Vagina (tissue), 2 donors: Measurements from ENCODE around the gene KAZN. TPM values are rescaled to one million over a fixed set of nuclear protein-coding genes. Genes with fewer than 3 reads are reported as not detected.
A peak's percentile ranks its signal among the peaks of the same experiment; 100 is the strongest.

Source experiments
- DNase-seq, 2 donors: peaks; one replicate each; pipeline ENCODE4 v3.0.0-alpha.2; 2017; ENCODE audit errors: extremely low spot score in 2 of 2
- H3K27ac ChIP-seq: fragments of 200-600 bp; sonication (generic); one replicate; pipeline ENCODE4 v1.5.1; 2019
- H3K27me3 ChIP-seq: fragments of 200-600 bp; sonication (generic); one replicate; pipeline ENCODE4 v1.5.1; 2019
- H3K36me3 ChIP-seq, 2 donors: fragments of 200-600 bp; sonication (generic); one replicate each; pipeline ENCODE4 v1.5.1; 2017 to 2019
- H3K4me1 ChIP-seq: fragments of 200-600 bp; sonication (generic); one replicate; pipeline ENCODE4 v1.5.1; 2019
- H3K4me3 ChIP-seq, 2 donors: fragments of 200-600 bp; sonication (generic); 1 replicate in 1 of 2; 2 replicates in 1 of 2; pipeline ENCODE4 v1.5.1; 2016 to 2019
- H3K9me3 ChIP-seq: fragments of 200-600 bp; sonication (generic); one replicate; pipeline ENCODE4 v1.5.1; 2019
- CTCF ChIP-seq, 3 experiments: fragments of 450-650 bp in 2 of 3; fragments of 200-600 bp in 1 of 3; sonication (generic) in 1 of 3; IDR thresholded peaks; one replicate each; pipeline ENCODE4 v1.5.1; 2017 to 2019; ENCODE audit warnings: antibody characterized with exemption in 3 of 3, mild to moderate bottlenecking in 2 of 3, moderate library complexity in 2 of 3
- POLR2A ChIP-seq, 2 donors: fragments of 450-650 bp; IDR thresholded peaks; one replicate each; pipeline ENCODE4 v1.6.1; 2017; ENCODE audit warnings: antibody characterized with exemption in 2 of 2, mild to moderate bottlenecking in 2 of 2, moderate library complexity in 2 of 2
- POLR2AphosphoS5 ChIP-seq, 2 donors: sonication (generic); formaldehyde crosslinking; IDR thresholded peaks; one replicate each; pipeline ENCODE4 v1.9.0; 2017; ENCODE audit warnings: antibody characterized with exemption in 2 of 2, mild to moderate bottlenecking in 2 of 2, low read depth in 1 of 2; ENCODE audit not compliant: insufficient read depth in 1 of 2
- intact Hi-C: fragments of 100-400 bp; cut with DNase I; formaldehyde crosslinking; loops from one replicate; pipeline ENCODE4 v1.15.1; 2023
- total RNA-seq: library from RNA; depleted of rRNA; stranded (reverse); fragments of >200 nt; gene quantifications from one replicate; pipeline ENCODE4 v1.2.3, GENCODE V29; 2016

KAZN gene
- total RNA-seq, 1 donor from 2014 or later, result 29.5 TPM

DNA sequence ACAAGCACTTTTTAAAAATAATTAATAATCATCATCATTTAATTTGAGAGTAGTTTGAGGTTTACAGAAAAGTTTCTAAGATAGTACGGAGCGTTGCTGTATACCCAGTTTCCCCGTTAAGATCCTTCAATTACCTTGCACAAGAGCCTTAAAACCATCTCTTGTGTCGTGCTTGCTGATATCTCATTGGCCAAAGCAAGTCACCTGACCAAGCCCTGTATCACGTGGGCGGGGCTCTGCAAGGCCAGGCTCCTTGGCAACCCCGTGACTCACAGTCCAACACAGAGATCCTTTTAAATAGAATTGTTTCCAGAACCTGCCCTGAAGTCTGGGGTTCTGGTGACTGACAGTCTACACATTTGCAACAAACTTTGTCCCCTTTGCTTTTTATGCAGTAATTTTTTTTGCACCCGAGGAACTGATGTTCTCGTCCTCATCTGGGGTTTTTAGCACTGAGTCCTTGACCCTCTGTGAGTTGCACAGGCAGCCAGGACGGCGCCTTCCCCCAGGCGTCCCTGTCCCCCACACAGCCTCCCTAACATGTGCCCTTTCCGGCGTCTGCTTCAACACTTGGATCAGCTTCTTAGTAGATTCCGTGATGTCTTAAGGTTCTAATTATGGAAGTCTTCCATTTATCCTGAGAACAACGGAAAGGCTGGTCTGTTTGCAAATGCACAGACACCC lies 371.8 kb downstream of the KAZN start:
- no peak overlapping the region for H3K4me3 ChIP-seq
- no peaks in the 10 kb centered on the region for H3K36me3 ChIP-seq
- no peaks in the 10 kb centered on the region for H3K27me3 ChIP-seq
- TF ChIP-seq POLR2A (IDR thresholded peaks at IDR 0.05), result no peak
- TF ChIP-seq POLR2AphosphoS5 (IDR thresholded peaks at IDR 0.05; ENCODE audit: insufficient read depth in 1 of 2, low read depth in 1 of 2), result no peak
- no peak for TF ChIP-seq CTCF (IDR thresholded peaks at IDR 0.05)
- peak overlapping the region; percentile 89 for H3K27ac ChIP-seq
- intact Hi-C loops, result no loop called here
- H3K9me3 ChIP-seq, result no peaks in the 10 kb centered on the region
- DNase-seq, result no peak
- peaks cover 38% of the 10 kb centered on the region for H3K4me1 ChIP-seq

GRCh38 chr1:14970799-14971141 lies 372.3 kb downstream of the KAZN start:
- H3K4me3 ChIP-seq, result no peak overlapping the region
- H3K9me3 ChIP-seq, result no peaks in the 10 kb centered on the region
- H3K27ac ChIP-seq, result peak overlapping the region; percentile 89
- no peaks in the 10 kb centered on the region for H3K27me3 ChIP-seq
- intact Hi-C loops, result no loop called here
- peaks cover 38% of the 10 kb centered on the region for H3K4me1 ChIP-seq
- no peak for DNase-seq
- TF ChIP-seq POLR2A (IDR thresholded peaks at IDR 0.05), result no peak
- no peak for TF ChIP-seq CTCF (IDR thresholded peaks at IDR 0.05)
- TF ChIP-seq POLR2AphosphoS5 (IDR thresholded peaks at IDR 0.05; ENCODE audit: insufficient read depth in 1 of 2, low read depth in 1 of 2), result no peak
- H3K36me3 ChIP-seq, result no peaks in the 10 kb centered on the region

GRCh38 chr1:14971221-14971620 lies 372.7 kb downstream of the KAZN start:
- Histone ChIP-seq H3K4me3 (peak overlapping the region in 1 of 2 donors; percentile 7), H3K27me3 (no peaks in the 10 kb centered on the region), H3K9me3 (no peaks in the 10 kb centered on the region), H3K27ac (peak overlapping the region; percentile 89), H3K36me3 (no peaks in the 10 kb centered on the region), H3K4me1 (peaks cover 38% of the 10 kb centered on the region)
- no peak for DNase-seq
- intact Hi-C loops, result no loop called here
- no peak for TF ChIP-seq CTCF (IDR thresholded peaks at IDR 0.05)
- TF ChIP-seq POLR2AphosphoS5 (IDR thresholded peaks at IDR 0.05; ENCODE audit: insufficient read depth in 1 of 2, low read depth in 1 of 2), result no peak
- TF ChIP-seq POLR2A (IDR thresholded peaks at IDR 0.05), result no peak

DNA sequence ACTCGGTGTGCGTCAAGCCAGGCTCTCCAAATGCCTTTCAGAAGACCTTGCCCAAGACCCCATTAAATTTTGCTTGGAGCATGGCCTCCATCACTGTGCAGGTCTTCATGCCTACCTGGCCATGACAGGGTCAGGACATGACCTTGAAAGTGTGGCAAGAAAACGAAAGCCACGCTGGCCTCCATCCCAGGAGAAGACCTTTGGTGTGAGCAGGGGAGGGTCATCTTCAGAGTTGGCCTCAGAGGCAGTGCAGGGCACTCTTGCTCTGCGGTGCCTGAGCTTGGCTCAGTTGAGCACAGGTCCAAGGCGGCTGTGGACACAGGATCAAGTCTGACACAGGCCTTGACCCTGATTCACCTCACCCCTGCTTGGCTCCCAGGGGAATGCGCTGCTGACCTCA lies 373.6 kb downstream of the KAZN start:
- Histone ChIP-seq H3K4me3 (peak overlapping the region in 1 of 2 donors; percentile 19), H3K4me1 (peaks cover 38% of the 10 kb centered on the region), H3K9me3 (no peaks in the 10 kb centered on the region), H3K27ac (peak overlapping the region; percentile 89), H3K36me3 (no peaks in the 10 kb centered on the region), H3K27me3 (no peaks in the 10 kb centered on the region)
- no peak for DNase-seq
- intact Hi-C loops, result no loop called here
- no peak for TF ChIP-seq POLR2A (IDR thresholded peaks at IDR 0.05)
- no peak for TF ChIP-seq CTCF (IDR thresholded peaks at IDR 0.05)
- no peak for TF ChIP-seq POLR2AphosphoS5 (IDR thresholded peaks at IDR 0.05; ENCODE audit: insufficient read depth in 1 of 2, low read depth in 1 of 2)

DNA sequence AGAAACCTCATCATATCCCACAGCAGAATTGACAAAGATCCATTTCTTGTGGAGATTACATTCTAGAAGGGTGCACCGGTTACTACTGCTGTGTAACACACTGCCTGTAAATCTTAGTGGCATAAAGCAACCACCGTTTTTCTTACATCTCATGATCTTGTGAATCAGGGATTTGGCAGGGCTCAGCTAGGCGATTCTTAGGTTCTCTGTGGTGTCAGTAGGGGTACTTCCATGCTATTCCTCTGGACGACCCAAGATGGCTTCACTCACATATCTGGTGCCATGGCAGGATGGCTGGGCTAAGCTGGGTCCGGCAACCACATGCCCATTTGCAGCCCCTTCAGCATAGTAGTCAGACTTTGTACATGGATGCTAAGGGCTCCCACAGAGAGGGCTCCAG lies 375.3 kb downstream of the KAZN start:
- Histone ChIP-seq H3K27me3 (no peaks in the 10 kb centered on the region), H3K4me3 (no peak overlapping the region), H3K27ac (no peak overlapping the region), H3K36me3 (no peaks in the 10 kb centered on the region), H3K9me3 (no peaks in the 10 kb centered on the region), H3K4me1 (peaks cover 28% of the 10 kb centered on the region)
- no peak for DNase-seq
- TF ChIP-seq CTCF (IDR thresholded peaks at IDR 0.05), result no peak
- TF ChIP-seq POLR2AphosphoS5 (IDR thresholded peaks at IDR 0.05; ENCODE audit: insufficient read depth in 1 of 2, low read depth in 1 of 2), result no peak
- no peak for TF ChIP-seq POLR2A (IDR thresholded peaks at IDR 0.05)
- intact Hi-C loops, result no loop called here
